ENCODE data around the gene LMO7. TPM values are rescaled to one million over a fixed set of nuclear protein-coding genes. Genes with fewer than 3 reads are reported as not detected.

The LMO7 gene
- total RNA-seq, 1 donor from 2014 or later: 447 TPM

GRCh38 chr13:75769141-75769905 is 133.2 kb downstream of the LMO7 start:
- TF ChIP-seq, protein P1, sequence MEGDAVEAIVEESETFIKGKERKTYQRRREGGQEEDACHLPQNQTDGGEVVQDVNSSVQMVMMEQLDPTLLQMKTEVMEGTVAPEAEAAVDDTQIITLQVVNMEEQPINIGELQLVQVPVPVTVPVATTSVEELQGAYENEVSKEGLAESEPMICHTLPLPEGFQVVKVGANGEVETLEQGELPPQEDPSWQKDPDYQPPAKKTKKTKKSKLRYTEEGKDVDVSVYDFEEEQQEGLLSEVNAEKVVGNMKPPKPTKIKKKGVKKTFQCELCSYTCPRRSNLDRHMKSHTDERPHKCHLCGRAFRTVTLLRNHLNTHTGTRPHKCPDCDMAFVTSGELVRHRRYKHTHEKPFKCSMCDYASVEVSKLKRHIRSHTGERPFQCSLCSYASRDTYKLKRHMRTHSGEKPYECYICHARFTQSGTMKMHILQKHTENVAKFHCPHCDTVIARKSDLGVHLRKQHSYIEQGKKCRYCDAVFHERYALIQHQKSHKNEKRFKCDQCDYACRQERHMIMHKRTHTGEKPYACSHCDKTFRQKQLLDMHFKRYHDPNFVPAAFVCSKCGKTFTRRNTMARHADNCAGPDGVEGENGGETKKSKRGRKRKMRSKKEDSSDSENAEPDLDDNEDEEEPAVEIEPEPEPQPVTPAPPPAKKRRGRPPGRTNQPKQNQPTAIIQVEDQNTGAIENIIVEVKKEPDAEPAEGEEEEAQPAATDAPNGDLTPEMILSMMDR (IDR thresholded peaks at IDR 0.05): no peak
- no peak overlapping the region for H3K4me3 ChIP-seq
- H3K4me1 ChIP-seq: peaks cover 12% of the 10 kb centered on the region
- intact Hi-C loops (cut with DNase I): no loop called here
- H3K27me3 ChIP-seq (ENCODE audit: low read depth): no peaks in the 10 kb centered on the region
- DNase-seq (no peak), ATAC-seq (no peak)
- no peaks in the 10 kb centered on the region for H3K36me3 ChIP-seq
- H3K9me3 ChIP-seq: no peaks in the 10 kb centered on the region
- H3K27ac ChIP-seq: no peak overlapping the region

- H3K36me3 ChIP-seq: no peaks in the 10 kb centered on the region
- no peaks in the 10 kb centered on the region for H3K27me3 ChIP-seq (ENCODE audit: low read depth)
- DNase-seq (no peak), ATAC-seq (peak; percentile 17 to 56)
- TF ChIP-seq, protein P1 (IDR thresholded peaks at IDR 0.05): no peak
- H3K9me3 ChIP-seq: no peaks in the 10 kb centered on the region
- intact Hi-C loops (cut with DNase I): no loop called here
- H3K27ac ChIP-seq: peak overlapping the region; percentile 40
- no peak overlapping the region for H3K4me3 ChIP-seq
- peaks cover 12% of the 10 kb centered on the region for H3K4me1 ChIP-seq
Observed at GRCh38 chr13:75770164-75770563, 134.0 kb downstream of the LMO7 start.

- H3K27ac ChIP-seq: peak overlapping the region; percentile 40
- peak in 1 of 2 donors; percentile 29 for ATAC-seq
Observed at GRCh38 chr13:75770592-75771011, 134.5 kb downstream of the LMO7 start.

GRCh38 chr13:75771226-75771625 is 135.1 kb downstream of the LMO7 start:
- ATAC-seq (no peak), DNase-seq (no peak)
- intact Hi-C loops (cut with DNase I): no loop called here
- Histone ChIP-seq H3K27me3 (ENCODE audit: low read depth) (no peaks in the 10 kb centered on the region), H3K4me1 (peaks cover 12% of the 10 kb centered on the region), H3K27ac (peak overlapping the region; percentile 40), H3K9me3 (no peaks in the 10 kb centered on the region), H3K4me3 (no peak overlapping the region), H3K36me3 (no peaks in the 10 kb centered on the region)
- TF ChIP-seq, protein P1 (IDR thresholded peaks at IDR 0.05): no peak

More at GRCh38 chr13:75770592-75771011, 134.5 kb downstream of the LMO7 start:
- H3K9me3 ChIP-seq: no peaks in the 10 kb centered on the region
- DNase-seq: no peak
- intact Hi-C loops (cut with DNase I): no loop called here
- H3K4me1 ChIP-seq: peaks cover 12% of the 10 kb centered on the region
- H3K4me3 ChIP-seq: no peak overlapping the region
- H3K36me3 ChIP-seq: no peaks in the 10 kb centered on the region
- no peaks in the 10 kb centered on the region for H3K27me3 ChIP-seq (ENCODE audit: low read depth)
- TF ChIP-seq, protein P1 (IDR thresholded peaks at IDR 0.05): no peak

DNA sequence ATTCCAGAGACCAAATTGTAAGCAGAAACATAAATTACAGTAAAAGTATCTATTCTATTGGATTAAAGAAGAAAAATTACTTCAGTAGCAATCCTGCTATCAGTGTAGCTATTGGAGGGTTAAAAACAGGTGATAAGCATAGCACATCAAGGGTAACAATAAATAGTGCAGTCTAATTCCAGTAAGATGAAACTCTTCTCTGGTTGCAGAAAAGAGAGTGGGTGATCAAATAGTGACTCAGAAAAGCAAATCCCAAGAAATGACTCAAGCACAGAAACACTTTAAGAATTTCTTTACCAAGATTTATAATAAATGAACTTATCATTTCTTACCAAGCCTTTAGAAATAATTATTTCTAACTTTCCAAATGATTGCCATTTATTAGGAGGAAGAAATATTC is 135.7 kb downstream of the LMO7 start:
- TF ChIP-seq, protein P1 (IDR thresholded peaks at IDR 0.05): no peak
- intact Hi-C loops (cut with DNase I): no loop called here
- Histone ChIP-seq H3K36me3 (no peaks in the 10 kb centered on the region), H3K4me3 (no peak overlapping the region), H3K4me1 (peaks cover 12% of the 10 kb centered on the region), H3K27ac (peak overlapping the region; percentile 40), H3K27me3 (ENCODE audit: low read depth) (no peaks in the 10 kb centered on the region), H3K9me3 (no peaks in the 10 kb centered on the region)
- DNase-seq: no peak
- peak in 1 of 2 donors; percentile 86 for ATAC-seq

Measured in lower lobe of right lung (tissue), 2 donors.